Activated T-cell treated with anti-CD3 and anti-CD28 coated beads, Interleukin-2, amount 50 U/mL, for 1 hour (primary cell): Measurements from ENCODE around the gene COPS3.
"Not testable (repeated sequence)": the region's sequence is repeated elsewhere in the genome, so short reads cannot be mapped to it uniquely, and the experiment has no call there.

Experiments
- DNase-seq: peaks from one replicate; pipeline ENCODE4 v3.0.0-alpha.2; 2020

COPS3 gene

DNA sequence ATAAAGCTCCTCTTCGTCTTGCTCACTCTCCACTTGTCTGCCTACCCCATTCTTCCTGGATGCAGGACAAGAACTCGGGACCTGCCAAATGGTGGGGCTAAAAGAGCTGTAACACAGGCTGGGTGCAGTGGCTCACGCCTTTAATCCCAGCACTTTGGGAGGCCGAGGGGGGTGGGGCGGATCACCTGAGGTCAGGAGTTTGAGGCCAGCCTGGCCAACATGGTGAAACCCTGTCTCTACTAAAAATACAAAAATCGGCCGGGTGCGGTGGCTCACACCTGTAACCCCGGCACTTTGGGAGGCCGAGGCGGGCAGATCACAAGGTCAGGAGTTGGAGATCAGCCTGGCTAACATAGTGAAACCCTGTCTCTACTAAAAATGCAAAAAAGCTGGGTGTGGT, 20.6 kb upstream of the COPS3 start:
- DNase-seq: not testable (repeated sequence)

DNA sequence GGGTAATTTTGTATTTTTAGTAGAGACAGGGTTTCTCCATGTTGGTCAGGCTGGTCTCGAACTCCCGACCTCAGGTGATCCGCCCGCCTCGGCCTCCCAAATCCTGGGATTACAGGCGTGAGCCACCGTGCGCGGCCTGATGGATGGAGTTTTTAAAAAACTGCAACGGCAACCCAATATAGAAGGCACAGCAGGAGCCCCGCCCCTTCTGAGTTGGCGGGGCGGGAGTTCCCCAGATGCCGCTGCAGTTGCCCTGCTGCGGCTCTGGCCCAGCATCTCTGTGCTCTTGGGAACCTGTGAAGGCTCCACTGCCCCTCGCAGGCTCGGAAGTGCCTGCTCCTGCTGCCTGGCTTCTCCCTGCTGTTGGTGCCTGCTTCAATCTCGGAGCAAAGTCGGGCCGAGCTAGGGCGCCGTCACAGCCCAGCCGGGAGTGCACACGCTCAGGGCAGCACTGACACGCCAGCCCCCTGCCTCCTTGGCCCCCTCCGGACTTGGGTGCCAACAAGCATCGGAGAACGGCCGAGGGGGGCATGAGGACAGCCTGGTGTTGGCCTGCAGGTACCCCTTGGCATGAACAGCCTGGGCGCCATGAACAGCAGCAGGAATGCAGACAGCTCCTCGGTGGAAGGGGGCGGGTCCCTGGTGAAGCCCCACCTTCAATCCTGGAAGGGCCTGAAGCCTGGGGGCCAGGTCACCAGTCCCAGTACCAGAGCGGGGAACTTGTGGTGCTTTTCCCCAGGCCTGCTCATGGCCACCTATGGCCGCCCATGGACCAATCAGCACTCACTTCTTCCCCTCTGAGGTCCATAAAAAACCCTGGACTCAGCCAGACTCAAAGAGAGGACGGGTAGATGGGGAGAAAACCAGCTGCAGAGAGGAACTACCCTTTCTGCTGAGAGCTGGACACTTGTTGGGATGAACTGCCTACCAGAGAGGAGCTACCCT, 19.9 kb upstream of the COPS3 start:
- DNase-seq: peak; percentile 63

- no peak for DNase-seq
Observed at GRCh38 chr17:17298108-17298507, 17.1 kb upstream of the COPS3 start.

- no peak for DNase-seq
Observed at GRCh38 chr17:17297217-17297616, 16.2 kb upstream of the COPS3 start.

DNA sequence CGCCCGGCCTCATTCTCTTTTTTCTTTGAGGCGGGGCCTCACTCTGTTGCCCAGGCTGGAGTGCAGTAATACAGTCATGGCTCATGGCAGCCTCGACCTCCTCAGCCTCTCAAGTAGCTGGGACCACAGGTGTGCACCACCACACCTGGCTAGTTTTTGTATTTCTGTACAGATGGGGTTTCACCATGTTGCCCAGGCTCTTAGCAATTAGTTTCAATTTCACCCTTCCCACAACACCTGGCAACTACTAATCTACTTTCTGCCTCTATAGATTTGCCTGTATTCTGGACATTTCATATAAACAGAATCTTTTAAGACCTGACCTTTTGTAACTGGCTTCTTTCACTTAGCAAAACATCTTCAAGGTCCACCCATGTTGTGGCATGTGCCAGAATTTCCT, 14.1 kb upstream of the COPS3 start:
- DNase-seq: no peak

- DNase-seq: no peak
Observed at GRCh38 chr17:17289701-17290100, 8.7 kb upstream of the COPS3 start.

GRCh38 chr17:17289086-17289485, 8.0 kb upstream of the COPS3 start:
- DNase-seq: no peak

DNA sequence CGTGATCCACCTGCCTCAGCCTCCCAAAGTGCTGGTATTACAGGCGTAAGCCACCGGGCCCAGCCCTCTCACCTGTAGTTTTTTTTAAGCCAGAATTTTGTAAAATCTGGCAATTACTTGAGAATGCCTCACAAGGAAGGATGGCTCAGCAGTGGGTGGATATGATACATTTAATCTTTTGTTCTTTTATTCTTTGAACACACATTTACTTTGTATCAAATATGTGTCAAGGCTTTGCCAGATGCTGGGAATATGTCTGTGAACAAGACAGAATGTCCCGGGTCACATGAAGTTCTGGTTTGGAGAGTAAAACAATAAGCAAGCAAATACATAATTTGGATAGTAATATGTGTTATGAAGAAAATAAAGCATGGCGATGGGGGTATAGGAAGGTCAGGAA, 4.9 kb upstream of the COPS3 start:
- DNase-seq: no peak

GRCh38 chr17:17279316-17279715, 1.7 kb downstream of the COPS3 start:
- DNase-seq: no peak

DNA sequence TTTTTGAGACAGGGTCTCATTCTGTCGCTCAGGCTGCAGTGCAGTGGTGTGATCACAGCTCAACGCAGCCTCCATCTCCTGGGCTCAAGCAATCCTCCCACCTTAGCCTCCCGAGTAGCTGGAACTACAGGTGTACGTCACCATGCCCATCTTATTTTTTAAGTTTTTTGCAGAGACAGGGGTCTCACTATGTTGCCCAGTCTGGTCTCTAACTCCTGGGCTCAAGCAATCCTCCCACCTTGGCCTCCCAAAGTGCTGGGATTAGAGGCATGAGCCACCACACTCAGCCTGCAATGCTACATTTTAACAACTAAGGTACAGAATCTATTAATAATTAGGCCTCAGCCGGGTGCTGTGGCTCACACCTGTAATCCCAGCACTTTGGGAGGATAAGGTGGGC, 3.6 kb downstream of the COPS3 start:
- not testable (repeated sequence) for DNase-seq

DNA sequence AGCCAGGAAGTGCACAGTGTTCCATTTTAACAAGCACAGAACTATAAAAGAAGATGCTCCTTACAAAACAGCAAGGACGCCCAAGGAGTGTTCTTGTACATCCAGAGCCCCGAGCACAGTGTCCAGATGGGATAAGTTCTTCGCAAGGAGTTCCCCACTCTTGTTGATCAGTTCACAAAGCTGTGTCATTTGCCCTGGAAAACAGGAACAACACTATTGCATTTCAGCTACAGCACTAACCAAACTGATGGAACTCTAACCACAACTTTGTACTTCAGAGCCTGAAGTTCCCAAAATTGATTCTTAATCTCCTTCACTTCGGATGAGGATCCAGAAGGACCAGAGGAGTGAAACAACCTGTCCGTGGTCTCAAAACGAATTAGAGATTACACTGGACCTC, 5.1 kb downstream of the COPS3 start:
- no peak for DNase-seq

- DNase-seq: peak; percentile 31
Observed at GRCh38 chr17:17269926-17270773, 10.9 kb downstream of the COPS3 start.

GRCh38 chr17:17264430-17264829, 16.6 kb downstream of the COPS3 start:
- no peak for DNase-seq

GRCh38 chr17:17258998-17259397, 22.0 kb downstream of the COPS3 start:
- no peak for DNase-seq

DNA sequence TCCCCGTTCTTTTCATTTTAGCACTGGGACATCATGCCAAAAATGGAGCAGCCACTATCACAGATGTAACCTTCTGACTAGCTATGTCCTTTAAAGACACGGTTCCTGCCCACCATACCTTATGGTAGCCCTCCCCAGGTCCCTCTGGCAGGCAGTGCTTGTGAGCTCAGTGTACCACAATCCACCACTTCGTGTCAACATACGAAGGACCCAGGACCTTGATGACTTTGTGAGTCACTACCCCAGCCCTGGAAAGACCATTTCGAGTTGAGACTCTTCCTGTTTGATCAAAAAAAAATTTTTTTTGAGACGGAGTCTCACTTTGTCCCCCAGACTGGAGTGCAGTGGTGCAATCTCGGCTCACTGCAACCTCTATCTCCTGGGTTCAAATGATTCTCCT, 23.0 kb downstream of the COPS3 start:
- no peak for DNase-seq

DNA sequence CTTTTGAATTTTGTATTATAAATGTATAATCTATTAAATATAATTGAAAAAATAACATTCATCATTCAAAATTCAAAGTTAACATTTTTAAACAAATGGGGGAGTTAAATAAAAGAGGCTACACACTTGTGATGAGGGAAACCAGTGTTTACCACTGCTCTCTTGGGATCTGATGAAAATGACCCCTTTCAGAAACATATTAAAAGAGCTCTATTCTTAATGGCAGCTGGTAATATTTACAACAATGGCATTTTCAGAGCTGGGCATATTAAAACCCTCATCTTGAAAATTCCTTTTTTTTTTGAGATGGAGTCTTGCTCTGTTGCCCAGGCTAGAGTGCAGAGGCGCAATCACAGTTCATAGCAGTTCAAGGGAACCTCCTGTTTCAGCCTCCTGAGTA, 24.7 kb downstream of the COPS3 start:
- DNase-seq: no peak

GRCh38 chr17:17255689-17256088, 25.4 kb downstream of the COPS3 start:
- not testable (repeated sequence) for DNase-seq

DNA sequence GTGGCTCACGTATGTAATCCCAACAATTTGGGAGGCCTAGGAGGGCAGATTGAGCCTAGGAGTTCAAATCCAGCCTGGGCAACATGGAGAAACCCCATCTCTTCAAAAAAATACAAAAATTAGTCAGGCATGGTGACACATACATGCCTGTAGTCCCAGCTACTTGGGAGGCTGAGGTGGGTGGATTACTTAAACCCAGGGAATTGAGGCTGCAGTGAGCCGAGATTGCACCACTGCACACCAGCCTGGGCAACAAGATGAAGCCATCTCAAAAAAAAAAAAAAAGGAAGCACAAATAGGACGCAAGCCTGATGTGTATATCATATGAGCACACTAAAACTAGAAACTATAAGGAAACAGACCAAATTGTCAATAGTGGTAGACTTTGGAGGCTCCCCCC, 27.0 kb downstream of the COPS3 start:
- DNase-seq: no peak

- no peak for DNase-seq
Observed at GRCh38 chr17:17253406-17253805, 27.6 kb downstream of the COPS3 start.

DNA sequence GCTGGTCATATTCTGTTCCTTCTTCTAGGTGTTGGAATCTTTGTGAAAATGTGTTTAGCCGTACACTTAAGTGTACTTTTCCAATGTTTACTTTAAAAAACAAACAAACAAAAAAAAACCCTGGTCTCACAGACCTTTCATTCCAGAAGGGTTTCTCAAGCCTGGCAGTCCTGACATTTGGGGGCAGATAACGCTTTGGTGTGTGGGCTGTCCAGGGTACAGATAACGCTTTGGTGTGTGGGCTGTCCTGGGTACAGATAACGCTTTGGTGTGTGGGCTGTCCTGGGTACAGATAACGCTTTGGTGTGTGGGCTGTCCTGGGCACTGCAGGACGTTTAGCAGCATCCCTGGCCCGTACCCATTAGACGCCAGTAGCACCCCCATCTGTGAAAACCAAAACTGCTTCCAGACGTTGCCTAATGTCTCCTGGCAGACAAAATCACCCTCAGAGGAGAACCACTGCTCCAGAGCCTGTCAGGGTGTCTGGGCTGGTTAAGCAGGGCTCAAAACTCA, 28.8 kb downstream of the COPS3 start:
- DNase-seq: no peak

DNA sequence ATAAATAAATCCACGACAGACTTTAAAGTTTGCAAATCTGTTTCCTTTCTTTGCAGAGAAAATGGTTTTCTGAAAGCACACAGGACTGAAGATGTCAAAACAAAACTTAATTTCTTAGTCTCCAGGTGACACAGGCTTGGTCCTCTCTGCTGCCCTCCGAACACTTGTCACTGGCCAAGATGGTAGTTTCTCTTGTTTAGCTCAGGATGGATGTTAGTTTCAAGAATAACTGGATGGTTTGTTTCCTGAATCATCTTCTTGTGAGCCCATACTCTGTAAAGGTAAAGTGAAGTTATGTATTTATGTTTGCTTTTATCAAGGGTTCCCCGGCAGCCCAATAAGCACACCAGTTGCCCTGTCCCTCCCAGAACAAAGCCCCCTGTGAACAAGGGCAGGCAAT, 34.2 kb downstream of the COPS3 start:
- DNase-seq: no peak

- no peak for DNase-seq
Observed at GRCh38 chr17:17243163-17243562, 37.9 kb downstream of the COPS3 start.

DNA sequence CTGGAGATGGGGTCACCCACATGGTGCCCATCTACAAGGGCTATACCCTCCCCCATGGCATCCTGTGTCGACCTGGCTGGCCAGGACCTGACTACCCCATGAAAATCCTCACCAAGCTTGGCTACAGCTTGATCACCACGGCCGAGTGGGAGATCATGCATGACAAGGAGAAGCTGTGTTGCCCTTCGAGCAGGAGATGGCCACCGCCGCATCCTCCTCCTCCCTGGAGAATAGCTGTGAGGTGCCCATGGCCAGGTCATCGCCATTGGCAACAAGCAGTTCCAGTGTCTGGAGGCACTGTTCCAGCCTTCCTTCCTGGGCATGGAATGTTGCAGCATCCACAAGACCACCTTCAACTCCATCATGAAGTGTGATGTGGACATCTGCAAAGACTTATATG, 38.8 kb downstream of the COPS3 start:
- DNase-seq: no peak

DNA sequence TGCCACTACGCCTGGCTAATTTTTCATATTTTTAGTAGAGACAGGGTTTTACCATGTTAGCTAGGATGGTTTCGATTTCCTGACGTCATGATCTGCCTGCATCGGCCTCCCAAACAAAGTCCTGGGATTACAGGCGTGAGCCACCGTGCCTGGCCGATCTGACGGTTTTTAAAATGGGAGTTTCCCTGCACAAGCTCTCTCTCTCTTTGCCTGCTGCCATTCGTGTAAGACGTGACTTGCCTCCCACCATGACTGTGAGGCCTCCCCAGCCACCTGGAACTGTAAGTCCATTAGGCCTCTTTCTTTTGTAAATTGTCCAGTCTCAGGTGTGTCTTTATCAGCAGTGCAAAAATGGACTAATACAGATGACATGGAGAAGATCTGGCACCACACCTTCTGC, 39.4 kb downstream of the COPS3 start:
- DNase-seq: no peak
